Measurements from ENCODE around the gene CRACR2A.

The CRACR2A gene

DNA sequence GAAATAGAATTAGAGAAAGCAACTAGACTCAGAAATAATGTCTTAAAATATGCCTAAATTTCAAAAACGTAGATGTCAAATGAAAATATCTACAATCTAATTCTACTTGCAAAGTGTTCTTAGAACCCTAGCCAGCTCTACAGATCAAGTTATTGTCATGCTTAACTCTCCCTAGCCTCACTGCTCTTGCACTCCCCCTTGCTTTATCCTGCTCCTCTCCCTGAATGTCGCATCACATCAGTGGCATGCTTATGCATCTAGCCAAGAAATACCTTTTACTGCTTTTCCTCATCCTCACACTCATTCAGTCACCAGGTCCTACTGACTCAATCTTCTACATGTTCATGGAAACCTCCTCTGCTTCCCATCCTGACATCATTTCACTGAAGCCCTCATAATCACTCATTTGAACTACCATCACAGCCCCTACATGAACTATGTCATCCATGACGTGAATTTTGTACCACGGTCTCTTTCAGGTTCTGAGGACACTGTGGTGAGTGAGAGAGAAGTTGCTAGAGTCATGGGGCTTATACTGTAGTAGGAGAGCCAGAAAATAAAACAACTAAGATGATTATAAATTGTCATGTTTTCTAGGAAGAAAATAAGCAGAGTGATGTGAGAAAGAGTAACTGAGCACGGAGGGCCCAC, 22.6 kb upstream of the CRACR2A start:
- no peak overlapping the region for H3K4me3 ChIP-seq (ENCODE audit: low read length)
- no peaks in the 10 kb centered on the region for H3K27me3 ChIP-seq (ENCODE audit: control insufficient read depth, insufficient read depth, low read length)
- no peaks in the 10 kb centered on the region for H3K36me3 ChIP-seq (ENCODE audit: control insufficient read depth, insufficient read depth, low read length)
- H3K27ac ChIP-seq (ENCODE audit: low read length), result no peak overlapping the region
- no peaks in the 10 kb centered on the region for H3K9me3 ChIP-seq (ENCODE audit: control insufficient read depth, insufficient read depth, low read length)
- no CpG with 5 or more reads among the region's 5 CpGs for WGBS (ENCODE audit: insufficient coverage, insufficient read length)
- H3K4me1 ChIP-seq (ENCODE audit: control insufficient read depth, insufficient read depth, low read length), result peaks cover 2% of the 10 kb centered on the region; the same call in 1 of the 2 replicates
- DNase-seq (ENCODE audit: low read depth, low spot score), result no peak

DNA sequence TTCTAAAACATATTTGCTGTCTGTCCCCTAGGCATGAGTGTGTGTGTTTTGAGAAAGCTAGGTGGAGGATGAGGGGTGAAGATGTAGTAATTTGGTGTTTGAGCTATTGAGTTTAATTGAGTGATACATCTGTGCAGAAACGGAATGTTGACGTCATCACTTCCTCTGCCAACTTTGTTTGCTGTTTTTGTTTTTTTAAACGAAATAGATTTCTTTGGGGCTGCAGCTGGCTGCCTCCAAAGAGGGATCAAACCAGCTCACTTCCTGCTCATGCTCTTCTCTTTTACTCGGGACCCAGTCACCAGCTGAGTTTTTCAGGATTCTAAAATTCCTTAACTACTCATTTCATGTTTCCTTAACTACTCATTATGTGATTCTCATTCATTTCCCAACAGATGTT, 19.5 kb upstream of the CRACR2A start:
- Histone ChIP-seq H3K4me1 (ENCODE audit: control insufficient read depth, insufficient read depth, low read length) (peaks cover 2% of the 10 kb centered on the region; the same call in 1 of the 2 replicates), H3K27ac (ENCODE audit: low read length) (no peak overlapping the region), H3K36me3 (ENCODE audit: control insufficient read depth, insufficient read depth, low read length) (no peaks in the 10 kb centered on the region), H3K27me3 (ENCODE audit: control insufficient read depth, insufficient read depth, low read length) (no peaks in the 10 kb centered on the region), H3K9me3 (ENCODE audit: control insufficient read depth, insufficient read depth, low read length) (no peaks in the 10 kb centered on the region), H3K4me3 (ENCODE audit: low read length) (no peak overlapping the region)
- no peak for DNase-seq (ENCODE audit: low read depth, low spot score)
- 100% methylated on average over 1 of the region's 4 CpGs for WGBS (ENCODE audit: insufficient coverage, insufficient read length)

DNA sequence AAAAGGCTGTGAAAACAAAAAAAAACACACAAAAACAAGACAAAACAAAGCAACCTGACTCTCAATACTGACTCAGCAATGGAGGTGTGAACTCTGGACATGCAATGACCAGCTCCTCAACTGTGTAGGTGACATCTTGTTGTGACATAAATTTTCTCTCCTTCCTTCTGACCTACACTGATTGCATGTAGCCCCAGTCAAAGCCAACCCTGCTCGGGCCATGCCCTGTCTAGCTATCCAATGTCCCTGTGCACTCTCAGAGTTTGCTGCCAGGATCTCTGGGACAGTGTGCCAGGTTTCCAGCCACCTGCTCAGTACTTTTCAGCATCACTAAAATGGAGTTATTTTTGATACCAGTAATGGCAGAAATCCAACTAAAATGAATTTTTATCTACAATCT, 18.9 kb upstream of the CRACR2A start:
- Histone ChIP-seq H3K9me3 (ENCODE audit: control insufficient read depth, insufficient read depth, low read length) (no peaks in the 10 kb centered on the region), H3K27ac (ENCODE audit: low read length) (no peak overlapping the region), H3K27me3 (ENCODE audit: control insufficient read depth, insufficient read depth, low read length) (no peaks in the 10 kb centered on the region), H3K4me1 (ENCODE audit: control insufficient read depth, insufficient read depth, low read length) (peaks cover 2% of the 10 kb centered on the region; the same call in 1 of the 2 replicates), H3K4me3 (ENCODE audit: low read length) (no peak overlapping the region), H3K36me3 (ENCODE audit: control insufficient read depth, insufficient read depth, low read length) (no peaks in the 10 kb centered on the region)
- WGBS (ENCODE audit: insufficient coverage, insufficient read length), result no CpG with 5 or more reads among the region's 1 CpG
- no peak for DNase-seq (ENCODE audit: low read depth, low spot score)

DNA sequence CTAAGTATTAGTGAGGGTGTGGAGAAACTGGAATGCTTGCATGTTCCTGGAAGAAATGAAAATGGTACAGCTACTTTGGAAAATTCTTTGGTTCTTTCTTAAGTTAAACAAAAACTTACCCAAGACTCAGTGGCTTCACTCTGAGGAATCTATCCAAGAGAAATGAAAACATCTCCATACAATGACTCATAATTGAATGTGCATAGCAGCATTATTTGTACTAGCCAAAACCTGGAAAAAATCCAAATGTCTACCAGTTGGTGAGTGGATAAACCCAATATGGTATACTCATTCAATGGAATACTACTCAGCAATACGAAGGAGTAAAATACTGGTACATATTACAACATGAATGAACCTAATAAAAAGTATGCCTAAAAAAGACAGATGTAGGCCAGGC, 18.0 kb upstream of the CRACR2A start:
- Histone ChIP-seq H3K4me3 (ENCODE audit: low read length) (no peak overlapping the region), H3K27ac (ENCODE audit: low read length) (no peak overlapping the region), H3K27me3 (ENCODE audit: control insufficient read depth, insufficient read depth, low read length) (no peaks in the 10 kb centered on the region), H3K36me3 (ENCODE audit: control insufficient read depth, insufficient read depth, low read length) (no peaks in the 10 kb centered on the region), H3K4me1 (ENCODE audit: control insufficient read depth, insufficient read depth, low read length) (peaks cover 2% of the 10 kb centered on the region; the same call in 1 of the 2 replicates), H3K9me3 (ENCODE audit: control insufficient read depth, insufficient read depth, low read length) (no peaks in the 10 kb centered on the region)
- no peak for DNase-seq (ENCODE audit: low read depth, low spot score)
- WGBS (ENCODE audit: insufficient coverage, insufficient read length), result no CpG with 5 or more reads among the region's 1 CpG

DNA sequence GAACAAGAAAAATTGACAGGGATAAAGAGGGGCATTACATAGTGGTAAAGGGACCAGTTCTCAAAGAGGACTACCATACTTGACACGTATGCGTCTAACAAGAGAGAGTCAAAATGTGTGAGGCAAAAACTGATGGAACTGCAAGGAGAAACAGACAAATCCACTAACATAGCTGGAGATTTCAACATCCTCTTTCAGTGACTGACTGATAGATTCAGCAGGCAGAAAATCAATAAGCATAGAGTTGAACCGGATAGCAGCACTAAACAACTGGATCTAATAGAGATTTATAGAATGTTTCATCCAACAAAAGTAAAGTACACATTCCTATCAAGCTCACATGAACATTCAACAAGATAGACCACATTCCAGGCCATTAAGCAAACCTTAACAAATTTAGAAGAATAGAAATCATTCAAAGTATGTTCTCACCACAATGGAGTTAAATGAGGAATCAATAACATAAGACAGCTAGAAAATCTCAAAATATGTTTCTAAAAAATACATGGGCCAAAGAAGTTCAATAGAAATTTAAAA, 16.1 kb upstream of the CRACR2A start:
- Histone ChIP-seq H3K4me1 (ENCODE audit: control insufficient read depth, insufficient read depth, low read length) (peaks cover 2% of the 10 kb centered on the region; the same call in 1 of the 2 replicates), H3K27ac (ENCODE audit: low read length) (no peak overlapping the region), H3K4me3 (ENCODE audit: low read length) (no peak overlapping the region), H3K9me3 (ENCODE audit: control insufficient read depth, insufficient read depth, low read length) (no peaks in the 10 kb centered on the region), H3K27me3 (ENCODE audit: control insufficient read depth, insufficient read depth, low read length) (no peaks in the 10 kb centered on the region), H3K36me3 (ENCODE audit: control insufficient read depth, insufficient read depth, low read length) (no peaks in the 10 kb centered on the region)
- no peak for DNase-seq (ENCODE audit: low read depth, low spot score)
- WGBS (ENCODE audit: insufficient coverage, insufficient read length), result no CpG with 5 or more reads among the region's 3 CpGs

DNA sequence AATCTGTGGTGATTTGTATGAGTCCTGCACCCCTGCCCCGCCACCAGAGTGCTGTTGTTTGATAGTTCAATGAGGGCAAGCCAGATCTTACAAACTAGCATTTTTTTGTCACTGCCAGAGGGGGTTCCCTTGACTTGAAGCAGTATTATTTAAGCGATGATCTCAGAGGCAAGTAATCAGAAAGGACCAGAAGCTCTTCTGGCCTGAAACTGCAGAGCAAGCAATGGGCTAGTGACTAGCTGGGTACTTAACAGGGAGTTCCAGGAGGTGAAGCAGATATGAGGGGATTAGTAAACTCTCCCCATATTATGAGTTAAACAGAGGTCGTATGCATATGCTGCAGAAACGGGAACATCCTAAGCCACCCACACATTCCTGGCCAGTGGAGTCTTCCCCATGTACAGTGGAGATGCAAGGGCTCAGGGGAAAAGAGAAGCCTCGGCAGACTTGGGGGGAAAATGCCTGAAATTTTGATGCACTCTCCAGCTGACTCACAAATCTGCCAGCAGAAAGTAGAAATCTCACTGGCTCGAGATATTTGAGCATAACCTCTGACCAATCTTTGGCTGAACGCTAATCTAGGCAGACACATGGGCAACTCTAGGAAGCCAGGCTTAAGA, 8.3 kb upstream of the CRACR2A start:
- H3K4me1 ChIP-seq (ENCODE audit: control insufficient read depth, insufficient read depth, low read length), result no peaks in the 10 kb centered on the region
- H3K27ac ChIP-seq (ENCODE audit: low read length), result no peak overlapping the region
- no CpG with 5 or more reads among the region's 7 CpGs for WGBS (ENCODE audit: insufficient coverage, insufficient read length)
- H3K9me3 ChIP-seq (ENCODE audit: control insufficient read depth, insufficient read depth, low read length), result no peaks in the 10 kb centered on the region
- DNase-seq (ENCODE audit: low read depth, low spot score), result no peak
- no peak overlapping the region for H3K4me3 ChIP-seq (ENCODE audit: low read length)
- no peaks in the 10 kb centered on the region for H3K36me3 ChIP-seq (ENCODE audit: control insufficient read depth, insufficient read depth, low read length)
- no peaks in the 10 kb centered on the region for H3K27me3 ChIP-seq (ENCODE audit: control insufficient read depth, insufficient read depth, low read length)

DNA sequence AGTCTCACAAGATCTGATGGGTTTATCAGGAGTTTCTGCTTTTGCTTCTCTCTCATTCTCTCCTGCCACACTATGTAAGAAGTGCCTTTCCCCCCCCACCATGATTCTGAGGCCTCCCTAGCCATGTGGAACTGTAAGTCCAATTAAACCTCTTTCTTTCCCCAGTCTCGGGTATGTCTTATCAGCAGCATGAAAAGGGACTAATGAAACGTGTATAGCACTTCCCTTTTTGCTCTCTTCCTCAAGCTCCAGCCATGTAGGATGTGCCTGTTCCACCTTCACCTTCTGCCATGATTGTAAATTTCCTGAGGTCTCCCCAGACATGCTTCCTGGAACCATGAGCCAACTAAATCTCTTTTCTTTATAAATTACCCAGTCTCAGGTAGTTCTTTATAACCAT, 7.0 kb upstream of the CRACR2A start:
- no peaks in the 10 kb centered on the region for H3K27me3 ChIP-seq (ENCODE audit: control insufficient read depth, insufficient read depth, low read length)
- WGBS (ENCODE audit: insufficient coverage, insufficient read length), result no CpG with 5 or more reads among the region's 2 CpGs
- no peaks in the 10 kb centered on the region for H3K9me3 ChIP-seq (ENCODE audit: control insufficient read depth, insufficient read depth, low read length)
- no peak overlapping the region for H3K4me3 ChIP-seq (ENCODE audit: low read length)
- no peak overlapping the region for H3K27ac ChIP-seq (ENCODE audit: low read length)
- H3K4me1 ChIP-seq (ENCODE audit: control insufficient read depth, insufficient read depth, low read length), result no peaks in the 10 kb centered on the region
- no peak for DNase-seq (ENCODE audit: low read depth, low spot score)
- H3K36me3 ChIP-seq (ENCODE audit: control insufficient read depth, insufficient read depth, low read length), result no peaks in the 10 kb centered on the region

DNA sequence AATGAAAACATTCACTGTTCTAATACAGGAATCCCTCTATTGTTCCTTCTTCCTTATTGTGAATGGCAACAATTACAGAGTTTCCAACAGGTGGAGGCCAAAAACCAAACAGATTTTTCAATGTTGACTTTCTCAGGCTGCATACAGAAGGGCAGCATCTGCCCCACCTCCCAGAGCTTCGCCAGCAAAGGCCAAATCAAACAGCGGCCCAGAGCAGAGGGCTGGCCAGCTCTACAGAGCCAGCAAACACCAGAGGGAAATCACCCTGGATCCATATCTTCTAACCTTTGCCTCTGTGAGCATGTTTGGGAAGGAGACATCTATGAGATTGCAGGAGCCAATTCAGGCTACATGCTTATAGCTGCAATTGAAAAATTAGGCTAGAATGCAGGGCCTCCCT, 4.4 kb upstream of the CRACR2A start:
- no peaks in the 10 kb centered on the region for H3K9me3 ChIP-seq (ENCODE audit: control insufficient read depth, insufficient read depth, low read length)
- no CpG with 5 or more reads among the region's 2 CpGs for WGBS (ENCODE audit: insufficient coverage, insufficient read length)
- 0 out of 2 replicates have a peak, but pooled peaks cover 2% of the 10 kb centered on the region for H3K4me1 ChIP-seq (ENCODE audit: control insufficient read depth, insufficient read depth, low read length)
- no peak overlapping the region for H3K4me3 ChIP-seq (ENCODE audit: low read length)
- H3K27ac ChIP-seq (ENCODE audit: low read length), result no peak overlapping the region
- no peaks in the 10 kb centered on the region; the same call in 1 of the 2 replicates for H3K27me3 ChIP-seq (ENCODE audit: control insufficient read depth, insufficient read depth, low read length)
- H3K36me3 ChIP-seq (ENCODE audit: control insufficient read depth, insufficient read depth, low read length), result no peaks in the 10 kb centered on the region
- no peak for DNase-seq (ENCODE audit: low read depth, low spot score)

DNA sequence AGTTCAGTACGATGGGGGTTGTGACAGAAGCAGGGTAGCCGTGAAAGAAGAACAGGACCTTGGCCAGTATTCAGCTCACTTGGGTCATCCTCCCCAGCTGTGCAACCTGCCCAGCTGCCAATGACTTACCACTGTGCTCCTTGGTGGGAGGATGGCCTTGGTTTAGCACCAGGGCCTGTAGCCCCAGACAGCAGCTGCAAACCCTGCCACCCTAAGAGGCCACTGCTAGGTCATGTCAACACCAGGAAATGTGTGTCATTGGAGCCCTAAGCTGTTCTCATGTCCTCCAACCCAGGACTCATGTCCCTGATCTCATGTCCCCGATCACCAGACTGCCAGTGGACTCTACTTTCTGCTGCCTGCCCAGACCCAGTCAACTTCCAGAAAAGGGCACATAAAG, 3.0 kb upstream of the CRACR2A start:
- DNase-seq (ENCODE audit: low read depth, low spot score), result no peak
- no peaks in the 10 kb centered on the region for H3K9me3 ChIP-seq (ENCODE audit: control insufficient read depth, insufficient read depth, low read length)
- H3K4me1 ChIP-seq (ENCODE audit: control insufficient read depth, insufficient read depth, low read length), result 0 out of 2 replicates have a peak, but pooled peaks cover 2% of the 10 kb centered on the region
- no peaks in the 10 kb centered on the region for H3K36me3 ChIP-seq (ENCODE audit: control insufficient read depth, insufficient read depth, low read length)
- H3K4me3 ChIP-seq (ENCODE audit: low read length), result no peak overlapping the region
- H3K27me3 ChIP-seq (ENCODE audit: control insufficient read depth, insufficient read depth, low read length), result no peaks in the 10 kb centered on the region; the same call in 1 of the 2 replicates
- no CpG with 5 or more reads among the region's 3 CpGs for WGBS (ENCODE audit: insufficient coverage, insufficient read length)
- no peak overlapping the region for H3K27ac ChIP-seq (ENCODE audit: low read length)

DNA sequence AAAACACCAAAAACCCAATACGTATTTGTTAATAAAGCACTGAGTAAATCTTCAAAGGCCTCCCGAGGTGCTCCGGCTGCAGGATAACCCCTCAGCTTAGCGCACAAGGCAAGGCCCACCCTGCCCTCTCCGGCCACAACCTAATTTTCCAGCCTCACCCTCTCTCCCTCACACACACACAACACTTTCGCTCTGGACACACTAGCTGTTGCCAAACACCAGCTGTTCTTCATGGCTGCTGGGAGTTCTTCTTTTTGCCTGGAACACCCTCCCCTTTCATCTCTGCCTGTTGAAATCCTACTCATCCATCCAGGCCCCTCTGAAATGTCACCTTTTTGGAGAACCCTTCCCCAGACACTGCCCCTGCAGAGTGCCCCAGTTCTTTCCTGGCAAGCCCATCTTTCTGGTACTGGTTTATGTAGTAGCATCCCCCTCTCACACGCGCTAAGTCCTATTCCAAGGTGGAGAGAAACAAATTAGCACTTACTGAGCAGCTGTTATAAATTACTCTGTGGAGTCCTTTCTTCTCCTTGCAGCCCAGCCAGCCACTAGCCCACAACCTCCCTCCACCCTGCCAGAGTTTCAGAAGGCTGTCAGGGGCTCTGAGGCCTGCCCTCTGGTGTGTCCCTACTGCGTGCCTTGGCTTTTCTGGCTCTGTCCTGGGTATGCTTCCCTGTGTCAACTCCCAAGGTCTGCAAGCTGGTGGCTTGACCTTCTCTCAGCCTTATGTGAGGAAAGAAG, 805 bp upstream of the CRACR2A start:
- Histone ChIP-seq H3K4me3 (ENCODE audit: low read length) (no peak overlapping the region), H3K36me3 (ENCODE audit: control insufficient read depth, insufficient read depth, low read length) (no peaks in the 10 kb centered on the region), H3K27ac (ENCODE audit: low read length) (no peak overlapping the region), H3K4me1 (ENCODE audit: control insufficient read depth, insufficient read depth, low read length) (0 out of 2 replicates have a peak, but pooled peaks cover 2% of the 10 kb centered on the region), H3K27me3 (ENCODE audit: control insufficient read depth, insufficient read depth, low read length) (no peaks in the 10 kb centered on the region; the same call in 1 of the 2 replicates), H3K9me3 (ENCODE audit: control insufficient read depth, insufficient read depth, low read length) (no peaks in the 10 kb centered on the region)
- no peak for DNase-seq (ENCODE audit: low read depth, low spot score)
- WGBS (ENCODE audit: insufficient coverage, insufficient read length), result no CpG with 5 or more reads among the region's 9 CpGs
